Lower leg skin (tissue), 3 donors: ENCODE data around the gene CDK11A.
"Not testable (repeated sequence)": the region's sequence is repeated elsewhere in the genome, so short reads cannot be mapped to it uniquely, and the experiment has no call there.

ENCODE experiments used
- POLR2A ChIP-seq, 2 donors: fragments of 450-650 bp; IDR thresholded peaks; one replicate each; pipeline ENCODE4 v1.6.1; 2016 to 2017; ENCODE audit warnings: antibody characterized with exemption in 2 of 2, mild to moderate bottlenecking in 1 of 2, moderate library complexity in 1 of 2
- TF ChIP-seq, protein P1 (sequence below), 3 donors: fragments of 450-650 bp; IDR thresholded peaks; one replicate each; pipeline ENCODE4 v1.5.1; 2016; ENCODE audit warnings: antibody characterized with exemption in 3 of 3, mild to moderate bottlenecking in 3 of 3, moderate library complexity in 2 of 3

DNA sequence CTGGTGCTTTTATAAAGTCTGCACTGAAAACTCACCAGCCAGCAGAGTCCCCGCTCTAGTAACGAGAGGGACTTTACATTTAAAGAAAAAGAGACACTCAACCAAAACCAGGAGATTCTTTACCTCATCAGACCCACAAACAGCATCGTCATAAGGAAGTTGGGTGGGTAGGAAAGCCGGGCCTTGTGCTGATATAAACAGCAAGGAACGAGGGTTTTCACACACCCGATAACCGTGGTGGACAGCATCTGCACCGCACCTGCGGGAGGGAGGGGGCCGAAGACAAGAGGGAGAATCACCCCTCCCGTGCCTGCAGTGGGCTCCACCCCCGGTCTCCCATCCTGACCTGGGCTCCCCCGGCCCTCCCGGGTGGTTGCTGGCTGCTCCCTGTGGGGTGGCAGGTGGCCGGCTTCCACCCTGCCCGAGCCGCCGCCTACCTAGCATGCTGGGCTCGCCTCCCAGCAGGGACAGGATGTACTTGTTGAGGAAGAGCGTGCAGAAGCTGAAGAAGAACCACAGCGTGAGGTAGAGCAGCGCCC, 14.7 kb upstream of the CDK11A start:
- not testable (repeated sequence) for TF ChIP-seq POLR2A (IDR thresholded peaks at IDR 0.05)
- TF ChIP-seq, protein P1, sequence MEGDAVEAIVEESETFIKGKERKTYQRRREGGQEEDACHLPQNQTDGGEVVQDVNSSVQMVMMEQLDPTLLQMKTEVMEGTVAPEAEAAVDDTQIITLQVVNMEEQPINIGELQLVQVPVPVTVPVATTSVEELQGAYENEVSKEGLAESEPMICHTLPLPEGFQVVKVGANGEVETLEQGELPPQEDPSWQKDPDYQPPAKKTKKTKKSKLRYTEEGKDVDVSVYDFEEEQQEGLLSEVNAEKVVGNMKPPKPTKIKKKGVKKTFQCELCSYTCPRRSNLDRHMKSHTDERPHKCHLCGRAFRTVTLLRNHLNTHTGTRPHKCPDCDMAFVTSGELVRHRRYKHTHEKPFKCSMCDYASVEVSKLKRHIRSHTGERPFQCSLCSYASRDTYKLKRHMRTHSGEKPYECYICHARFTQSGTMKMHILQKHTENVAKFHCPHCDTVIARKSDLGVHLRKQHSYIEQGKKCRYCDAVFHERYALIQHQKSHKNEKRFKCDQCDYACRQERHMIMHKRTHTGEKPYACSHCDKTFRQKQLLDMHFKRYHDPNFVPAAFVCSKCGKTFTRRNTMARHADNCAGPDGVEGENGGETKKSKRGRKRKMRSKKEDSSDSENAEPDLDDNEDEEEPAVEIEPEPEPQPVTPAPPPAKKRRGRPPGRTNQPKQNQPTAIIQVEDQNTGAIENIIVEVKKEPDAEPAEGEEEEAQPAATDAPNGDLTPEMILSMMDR (IDR thresholded peaks at IDR 0.05) = not testable (repeated sequence)
